Nucleus accumbens (tissue), 56 donors: ENCODE data around the gene SDK1.

Experiments
- DNase-seq, 56 donors: peaks; one replicate each; lab custom pipeline; 2025; lab: John Stamatoyannopoulos, UW

Gene SDK1

GRCh38 chr7:3332308-3332707 is 31.3 kb downstream of the SDK1 start:
- no peak for DNase-seq

DNA sequence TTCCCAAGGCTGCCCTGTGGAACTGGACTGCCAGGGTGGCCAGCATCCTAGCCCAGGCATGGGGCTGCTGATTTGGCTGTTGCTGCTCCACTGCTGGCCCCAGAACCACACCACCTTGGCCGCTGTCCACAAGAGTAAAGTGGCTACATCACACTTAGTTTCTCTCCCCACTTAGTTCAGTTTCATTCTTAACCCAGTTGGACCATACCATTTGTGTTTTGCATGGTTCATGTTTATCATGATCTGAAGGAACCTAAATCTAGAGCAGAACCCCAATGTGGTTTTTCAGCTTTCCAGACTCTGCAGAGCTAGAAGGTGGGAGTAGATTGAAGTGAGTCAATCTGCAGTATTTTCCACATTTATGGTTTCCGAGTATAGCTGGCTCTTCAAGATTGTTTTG is 32.8 kb downstream of the SDK1 start:
- peak in 1 of 56 donors; percentile 2 for DNase-seq

- no peak for DNase-seq
These were observed 35.1 kb downstream of the SDK1 start for GRCh38 chr7:3336042-3336665.

GRCh38 chr7:3338161-3338560 is 37.1 kb downstream of the SDK1 start:
- no peak for DNase-seq

DNA sequence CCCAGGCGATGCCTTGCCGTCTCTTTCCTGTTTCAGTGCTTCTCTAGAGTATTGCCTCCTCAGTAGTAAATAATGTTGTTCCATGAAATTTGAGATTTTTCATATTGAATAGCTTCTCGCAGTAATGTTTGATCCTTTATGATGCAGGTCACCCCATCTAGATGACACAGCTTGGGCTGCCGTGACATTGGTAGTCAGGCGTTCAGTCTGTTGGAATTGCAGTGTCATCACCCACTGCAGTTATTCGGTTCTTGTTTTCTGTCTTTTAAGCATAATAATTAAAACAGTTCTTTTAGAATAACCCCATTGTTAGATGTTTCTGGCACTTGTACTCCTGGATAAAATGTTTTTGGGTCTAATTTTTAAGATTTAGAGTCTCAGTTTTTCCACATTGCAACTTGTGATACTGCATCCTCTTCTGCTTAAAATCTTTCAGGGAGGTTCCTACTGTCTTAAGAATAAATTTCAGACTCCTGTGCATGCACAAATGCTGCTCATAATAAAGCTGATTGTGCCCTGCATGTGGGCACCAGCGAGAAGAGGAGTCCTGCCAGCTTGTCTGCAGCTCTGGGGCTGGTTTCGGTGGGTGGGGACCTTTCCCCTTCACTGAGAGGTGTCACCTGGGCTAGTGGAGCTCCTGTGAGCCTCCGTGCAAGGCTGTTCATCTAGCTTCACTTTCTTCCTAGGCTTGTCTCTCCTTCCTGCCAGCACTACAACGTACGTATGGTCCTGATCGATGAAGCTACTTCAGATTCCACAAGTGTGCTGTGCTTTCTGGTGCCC is 44.8 kb downstream of the SDK1 start:
- no peak for DNase-seq

- no peak for DNase-seq
These were observed 48.1 kb downstream of the SDK1 start for GRCh38 chr7:3349126-3349525.

DNA sequence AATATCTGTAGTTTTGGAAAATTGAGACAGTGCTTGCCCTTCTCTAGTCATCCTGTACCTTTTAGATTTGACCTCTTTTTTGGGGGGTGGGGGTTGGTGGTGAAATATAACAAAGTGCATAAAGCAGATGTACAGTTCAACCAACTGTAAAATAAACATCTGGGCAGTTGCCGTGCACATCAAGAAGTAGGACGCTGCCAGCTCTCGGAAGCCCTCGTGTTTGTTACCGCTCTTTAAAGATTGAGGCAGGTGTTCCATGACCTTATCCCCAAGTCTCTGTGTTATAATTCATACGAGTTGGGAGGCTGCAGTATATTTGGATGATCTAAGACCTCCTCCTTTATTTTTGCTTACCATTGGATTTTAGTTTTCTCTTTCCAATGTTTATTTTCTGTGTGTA is 55.1 kb downstream of the SDK1 start:
- no peak for DNase-seq

GRCh38 chr7:3358991-3359390 is 57.9 kb downstream of the SDK1 start:
- peak in 1 of 56 donors; percentile 4 for DNase-seq

DNA sequence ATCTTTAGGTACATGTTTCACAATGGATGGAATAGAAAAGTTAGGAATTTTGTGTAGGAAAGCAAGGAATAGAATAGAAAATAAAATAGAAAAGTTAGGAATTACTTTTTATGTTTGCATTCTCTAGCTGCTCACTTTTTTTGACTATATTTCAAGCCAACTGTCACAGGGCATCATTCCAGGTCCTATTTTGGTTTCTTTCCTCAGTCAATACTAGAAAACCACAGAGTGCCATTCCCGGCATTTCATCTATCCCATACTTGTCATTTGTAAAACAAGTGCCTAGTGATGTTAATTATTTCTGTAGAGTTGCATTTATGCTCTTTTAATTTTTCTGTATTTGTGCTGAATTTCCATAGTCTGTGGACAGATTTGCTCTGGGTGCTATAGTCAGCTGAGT is 66.2 kb downstream of the SDK1 start:
- no peak for DNase-seq

DNA sequence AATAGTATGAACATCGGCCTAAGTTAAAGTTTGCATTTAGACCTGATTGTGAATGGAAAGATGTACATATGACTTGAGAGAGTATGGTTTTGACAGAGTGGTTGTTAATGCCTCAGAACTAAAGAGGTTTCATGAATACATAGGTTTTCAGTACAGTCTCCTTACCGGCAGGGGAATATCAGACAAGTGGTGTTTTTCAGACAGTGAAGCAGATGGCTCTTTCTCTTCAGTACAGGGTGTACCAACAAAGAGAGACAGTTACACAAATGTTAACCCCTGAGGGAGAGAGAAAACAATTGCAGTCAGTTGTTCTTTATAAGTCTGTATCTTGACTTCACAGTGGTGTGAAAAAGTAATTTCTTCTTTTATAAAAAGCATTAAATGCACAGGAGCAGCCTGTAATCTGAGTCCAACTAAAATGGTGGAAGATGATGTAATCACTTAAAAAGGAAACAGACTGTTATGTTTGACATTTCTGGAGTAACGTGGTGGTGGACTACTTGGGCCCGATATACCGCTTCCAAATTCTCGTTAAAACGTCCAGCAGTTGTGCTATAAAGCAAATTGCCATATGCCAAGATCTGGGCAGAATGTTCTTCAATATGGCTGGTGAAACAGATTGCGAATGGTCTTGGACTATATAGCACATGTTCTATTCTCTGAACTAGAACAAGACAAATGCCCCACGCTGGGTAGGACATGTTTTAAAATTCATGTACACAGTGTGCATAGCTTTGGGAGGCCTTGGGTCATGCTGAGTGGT is 69.2 kb downstream of the SDK1 start:
- no peak for DNase-seq

DNA sequence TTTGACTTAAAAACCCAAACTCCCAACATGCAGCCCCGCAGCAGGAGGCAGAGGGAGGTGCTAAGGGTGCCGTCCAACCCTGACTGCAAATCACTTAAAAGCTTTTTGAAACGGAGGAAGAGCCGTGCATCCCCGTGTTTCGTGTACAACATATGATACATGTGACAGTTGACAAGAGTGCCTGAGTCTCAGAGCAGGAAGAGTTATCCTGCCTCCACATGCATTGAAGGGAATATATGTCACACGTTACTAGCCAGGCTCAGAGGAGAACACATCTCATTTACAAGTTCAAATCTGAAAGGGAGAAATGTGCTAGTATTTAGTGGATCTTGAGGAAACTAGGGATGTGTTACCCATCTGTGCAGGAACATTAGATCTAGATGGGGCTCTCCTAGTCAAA is 69.9 kb downstream of the SDK1 start:
- no peak for DNase-seq

DNA sequence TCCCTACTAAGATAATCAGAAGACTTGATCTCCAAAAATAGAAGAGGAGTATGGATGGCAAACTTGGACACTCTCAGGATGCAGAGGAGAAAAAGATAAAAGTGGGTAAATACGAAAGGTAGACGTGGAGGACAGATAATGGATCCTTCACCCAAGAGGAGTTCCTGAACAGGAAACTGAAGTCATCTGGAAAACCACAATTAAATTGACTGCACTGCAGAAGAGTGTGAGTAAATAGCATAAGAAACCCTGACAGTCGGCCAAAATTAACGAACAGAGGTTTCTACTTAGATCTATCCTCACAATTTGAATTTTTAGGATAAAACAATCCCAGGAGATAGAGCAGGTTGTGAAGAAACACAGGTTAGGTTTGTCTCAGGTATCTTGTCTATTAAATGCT is 70.5 kb downstream of the SDK1 start:
- DNase-seq = no peak

DNA sequence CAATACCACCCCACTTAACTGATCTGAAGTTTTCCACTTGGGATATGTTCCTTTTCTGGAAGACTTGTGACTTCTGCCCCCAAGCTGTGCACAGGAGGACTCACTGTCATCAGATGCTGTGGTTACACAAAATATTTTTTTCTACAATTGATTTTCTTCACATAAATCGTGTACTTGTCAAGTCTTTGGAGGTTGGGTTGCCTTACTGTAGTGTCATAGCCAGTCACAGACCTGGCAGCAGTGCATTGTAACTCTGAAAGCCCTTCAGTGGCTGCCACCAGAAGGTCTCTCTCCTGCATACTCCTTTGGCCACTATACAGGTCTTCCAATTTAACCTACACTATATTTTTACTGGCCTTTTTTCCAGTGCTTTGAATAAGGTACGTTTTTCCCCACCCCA is 73.2 kb downstream of the SDK1 start:
- DNase-seq = no peak

DNA sequence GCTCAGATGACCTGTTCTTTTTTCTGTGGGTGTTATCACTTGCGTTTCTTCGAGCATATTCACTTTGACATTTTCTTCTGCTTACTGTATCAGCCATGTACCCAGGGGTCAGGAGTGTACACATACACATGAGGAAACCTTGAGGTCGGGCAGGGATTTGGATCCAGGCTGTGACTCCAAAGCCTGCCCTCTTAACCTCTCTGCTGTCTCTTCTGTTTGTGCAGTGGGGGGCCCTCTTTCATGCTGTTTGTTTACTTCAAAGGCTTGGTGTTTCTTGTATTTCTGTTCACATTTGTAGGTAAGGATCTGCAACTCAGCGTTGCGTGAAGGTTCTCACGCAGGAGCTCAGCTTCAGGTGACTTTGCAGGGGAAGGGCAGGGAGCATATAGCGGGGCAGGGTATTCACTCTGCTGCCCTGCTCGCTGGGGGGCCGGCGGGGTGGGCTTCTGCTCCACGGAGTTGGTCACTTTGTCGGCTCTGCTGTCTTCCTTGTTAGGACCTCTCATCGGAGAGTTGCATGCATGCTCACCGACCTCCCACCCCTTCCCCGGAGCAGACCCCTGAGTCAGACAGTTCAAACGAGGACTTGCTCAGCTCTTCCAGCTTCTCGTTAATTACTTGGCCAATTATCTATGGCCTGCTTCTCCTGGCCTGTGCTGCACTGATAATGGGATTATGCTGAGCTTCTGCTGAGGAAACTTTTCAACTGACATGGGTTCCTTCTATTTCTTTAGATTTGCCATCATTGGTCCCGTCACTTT is 77.5 kb downstream of the SDK1 start:
- no peak for DNase-seq

DNA sequence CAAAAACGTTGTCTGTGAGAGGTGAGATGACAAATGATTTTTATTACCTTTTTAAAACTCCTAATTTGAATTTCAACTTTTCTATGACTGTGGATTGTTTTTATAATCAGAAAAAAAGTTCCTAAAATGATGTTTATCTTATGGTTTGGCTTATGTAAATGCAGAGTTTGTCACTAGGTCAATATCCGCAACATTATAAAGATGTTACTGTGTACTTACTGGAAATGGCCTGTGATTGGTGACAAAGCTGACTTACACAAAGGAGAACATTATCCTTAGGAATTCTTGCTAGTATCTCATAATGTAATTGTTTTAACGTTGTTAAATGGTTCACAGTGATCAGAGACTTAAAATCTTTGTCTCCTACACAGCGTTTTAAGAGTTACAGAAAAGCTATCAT is 79.0 kb downstream of the SDK1 start:
- DNase-seq = no peak

DNA sequence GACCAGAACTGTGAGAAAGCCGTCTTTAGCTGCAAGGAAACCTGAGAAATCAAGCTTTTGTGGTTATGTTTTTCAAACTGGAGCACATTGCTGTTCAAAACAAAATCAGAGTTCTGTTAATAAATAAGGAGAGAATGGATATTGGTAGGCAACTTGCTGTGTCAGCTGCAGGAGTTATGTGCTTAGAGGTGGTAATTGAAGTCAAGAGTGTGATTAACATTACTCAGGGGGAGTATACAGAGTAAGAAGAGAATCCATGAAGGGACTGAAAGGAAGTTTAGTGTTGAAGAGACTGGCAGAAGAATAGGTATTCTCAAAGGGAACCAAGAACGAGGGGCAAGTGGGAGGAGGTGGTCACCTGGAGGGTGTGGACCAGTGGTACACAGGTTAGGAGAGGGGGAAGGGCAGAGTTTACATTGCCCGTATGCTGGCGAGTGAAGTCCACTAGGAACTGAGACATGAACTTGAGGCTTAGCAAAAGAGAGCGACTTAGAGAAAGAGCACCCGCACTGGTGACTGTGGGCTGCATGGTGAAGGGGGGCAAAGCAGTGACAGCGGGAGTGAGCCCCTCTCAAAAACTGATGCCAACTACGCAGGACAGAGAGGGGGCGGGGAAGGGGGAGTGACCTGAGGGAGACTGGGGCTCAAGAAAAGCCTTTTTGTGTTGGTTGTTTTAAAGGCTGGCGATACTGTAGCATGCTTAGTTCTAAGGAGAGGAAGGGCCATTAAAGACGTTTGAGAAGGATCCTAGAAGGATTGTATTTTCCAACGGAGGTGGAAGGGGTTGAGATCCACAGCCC is 80.0 kb downstream of the SDK1 start:
- DNase-seq = no peak

DNA sequence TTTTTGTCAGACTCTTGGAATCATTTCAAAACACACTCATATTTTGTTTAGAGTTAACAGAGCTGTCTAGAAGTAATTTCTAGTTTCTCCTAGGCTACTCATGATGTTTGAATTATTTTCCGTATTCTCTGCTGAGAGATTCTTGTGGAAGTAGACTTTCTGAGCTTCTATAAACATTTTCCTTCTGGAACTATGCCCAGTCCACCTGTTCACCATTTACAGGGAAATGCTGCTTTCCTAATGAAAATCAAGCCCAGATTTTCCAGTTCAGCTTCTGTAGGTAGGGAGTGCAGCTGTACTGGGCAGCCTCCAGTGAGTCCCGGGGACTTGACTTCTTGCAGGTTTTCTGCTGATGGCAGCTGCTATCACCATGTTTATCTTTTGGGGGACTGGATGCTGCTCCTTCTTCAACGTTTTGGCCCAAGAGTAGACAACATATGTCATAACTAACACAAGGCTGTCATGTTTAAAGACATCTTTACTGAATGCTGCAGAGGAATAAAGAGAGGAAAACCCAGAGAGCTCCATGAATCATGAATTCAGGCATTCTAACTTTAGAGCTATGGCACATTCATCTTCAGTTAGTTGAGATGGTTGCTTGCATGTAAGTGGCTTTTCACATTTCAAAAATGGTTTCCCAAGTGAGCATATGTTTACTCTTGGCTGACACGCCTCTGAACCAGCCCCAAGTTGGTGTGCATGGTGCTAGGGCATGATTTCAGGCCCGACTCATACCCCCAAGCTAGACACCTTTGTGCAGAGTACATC is 85.6 kb downstream of the SDK1 start:
- no peak for DNase-seq

GRCh38 chr7:3393862-3394261 is 92.8 kb downstream of the SDK1 start:
- DNase-seq = no peak

DNA sequence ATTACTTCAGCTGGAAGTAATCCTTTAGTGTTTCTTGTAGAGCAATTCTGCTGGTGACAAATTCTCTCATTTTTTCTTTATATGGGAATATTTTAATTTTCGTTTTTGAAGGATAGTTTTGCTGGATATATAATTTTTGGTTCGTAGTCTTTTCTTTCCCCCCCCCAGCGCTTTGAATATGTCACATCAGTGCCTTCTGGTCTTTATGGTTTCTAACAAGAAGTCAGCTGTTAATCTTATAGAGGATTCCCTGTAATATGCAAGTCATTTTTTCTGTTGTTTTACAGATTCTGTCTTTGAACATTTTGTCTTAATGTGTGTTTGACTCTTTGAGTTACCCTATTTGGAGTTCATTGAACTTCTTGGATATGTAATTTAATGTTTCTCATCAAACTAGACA is 96.3 kb downstream of the SDK1 start:
- no peak for DNase-seq
